Activated B cell treated with CpG ODN at 0.5 μM for 24 hours (primary cell): ENCODE measurements around the gene PAK4. TPM values are rescaled to one million over a fixed set of nuclear protein-coding genes. Genes with fewer than 3 reads are reported as not detected.

ENCODE experiments used
- ATAC-seq: fragments of 200-7000 bp; cut with Tn5 transposase; one replicate; pipeline ENCODE4 v1.10.0; 2021; ENCODE audit warnings: low read depth, mild to moderate bottlenecking, moderate library complexity
- CTCF ChIA-PET: fragments of 350-600 bp; sonication (Branson Sonifier 250); formaldehyde crosslinking; loops from one replicate; lab custom pipeline; 2021; ENCODE audit warnings: antibody characterized with exemption; lab: Charles Lee
- POLR2A ChIA-PET: fragments of 350-600 bp; sonication (Branson Sonifier 250); formaldehyde crosslinking; loops from one replicate; lab custom pipeline; 2021; ENCODE audit warnings: antibody characterized with exemption; lab: Charles Lee
- DNase-seq: peaks from one replicate; pipeline ENCODE4 v3.0.0; 2022
- H3K27ac Mint-ChIP-seq: one replicate; pipeline ENCODE4 v1.8.0; 2020; ENCODE audit warnings: mixed read lengths
- H3K27me3 Mint-ChIP-seq: one replicate; pipeline ENCODE4 v1.8.0; 2021; ENCODE audit warnings: mixed read lengths
- H3K36me3 Mint-ChIP-seq: one replicate; pipeline ENCODE4 v1.8.0; 2021; ENCODE audit warnings: low read depth, mixed read lengths
- H3K4me1 Mint-ChIP-seq: one replicate; pipeline ENCODE4 v1.8.0; 2021; ENCODE audit warnings: mixed read lengths
- H3K4me3 Mint-ChIP-seq: one replicate; pipeline ENCODE4 v1.8.0; 2020; ENCODE audit warnings: mild to moderate bottlenecking, mixed read lengths
- H3K9me3 Mint-ChIP-seq: one replicate; pipeline ENCODE4 v1.8.0; 2020; ENCODE audit warnings: mixed read lengths
- intact Hi-C: fragments of 100-400 bp; cut with micrococcal nuclease; formaldehyde crosslinking; loops from one replicate; pipeline ENCODE4 v1.15.1; 2024
- total RNA-seq: library from RNA; stranded (reverse); gene quantifications from 2 replicates; pipeline ENCODE4 v1.2.3, GENCODE V29; 2022
- TF ChIP-seq, protein P1 (sequence below): fragments of 200-600 bp; IDR thresholded peaks from one replicate; pipeline ENCODE4 v1.8.0; 2022; ENCODE audit warnings: antibody characterized with exemption, mild to moderate bottlenecking

PAK4 gene
- total RNA-seq, 1 donor from 2014 or later: 14.2 TPM

DNA sequence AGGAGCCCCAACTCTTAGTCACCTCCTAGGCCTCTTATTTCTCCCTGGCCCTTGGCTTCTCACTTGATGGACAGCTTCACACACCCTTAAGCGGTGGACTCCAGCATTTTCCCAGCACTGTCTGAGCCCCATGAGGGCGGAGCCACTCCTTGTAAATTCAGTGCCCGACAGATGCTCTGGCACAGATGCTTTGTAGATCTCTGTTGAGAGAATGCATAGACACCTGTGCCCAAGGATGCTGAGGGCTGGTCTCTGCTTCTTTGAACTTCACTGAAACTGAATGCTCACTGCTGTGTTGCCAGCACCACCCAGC lies 75.2 kb downstream of the PAK4 start:
- DNase-seq: no peak
- TF ChIP-seq, protein P1, sequence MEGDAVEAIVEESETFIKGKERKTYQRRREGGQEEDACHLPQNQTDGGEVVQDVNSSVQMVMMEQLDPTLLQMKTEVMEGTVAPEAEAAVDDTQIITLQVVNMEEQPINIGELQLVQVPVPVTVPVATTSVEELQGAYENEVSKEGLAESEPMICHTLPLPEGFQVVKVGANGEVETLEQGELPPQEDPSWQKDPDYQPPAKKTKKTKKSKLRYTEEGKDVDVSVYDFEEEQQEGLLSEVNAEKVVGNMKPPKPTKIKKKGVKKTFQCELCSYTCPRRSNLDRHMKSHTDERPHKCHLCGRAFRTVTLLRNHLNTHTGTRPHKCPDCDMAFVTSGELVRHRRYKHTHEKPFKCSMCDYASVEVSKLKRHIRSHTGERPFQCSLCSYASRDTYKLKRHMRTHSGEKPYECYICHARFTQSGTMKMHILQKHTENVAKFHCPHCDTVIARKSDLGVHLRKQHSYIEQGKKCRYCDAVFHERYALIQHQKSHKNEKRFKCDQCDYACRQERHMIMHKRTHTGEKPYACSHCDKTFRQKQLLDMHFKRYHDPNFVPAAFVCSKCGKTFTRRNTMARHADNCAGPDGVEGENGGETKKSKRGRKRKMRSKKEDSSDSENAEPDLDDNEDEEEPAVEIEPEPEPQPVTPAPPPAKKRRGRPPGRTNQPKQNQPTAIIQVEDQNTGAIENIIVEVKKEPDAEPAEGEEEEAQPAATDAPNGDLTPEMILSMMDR: no peak
- Mint-ChIP-seq H3K9me3 (no peaks in the 10 kb centered on the region), H3K4me3 (no peak overlapping the region), H3K27me3 (peaks cover 62% of the 10 kb centered on the region), H3K36me3 (no peaks in the 10 kb centered on the region), H3K27ac (no peak overlapping the region), H3K4me1 (peaks cover 9% of the 10 kb centered on the region)
- no peak for ATAC-seq
- ChIA-PET POLR2A (no interaction called here), CTCF (no interaction called here)
- intact Hi-C loops: no loop called here

DNA sequence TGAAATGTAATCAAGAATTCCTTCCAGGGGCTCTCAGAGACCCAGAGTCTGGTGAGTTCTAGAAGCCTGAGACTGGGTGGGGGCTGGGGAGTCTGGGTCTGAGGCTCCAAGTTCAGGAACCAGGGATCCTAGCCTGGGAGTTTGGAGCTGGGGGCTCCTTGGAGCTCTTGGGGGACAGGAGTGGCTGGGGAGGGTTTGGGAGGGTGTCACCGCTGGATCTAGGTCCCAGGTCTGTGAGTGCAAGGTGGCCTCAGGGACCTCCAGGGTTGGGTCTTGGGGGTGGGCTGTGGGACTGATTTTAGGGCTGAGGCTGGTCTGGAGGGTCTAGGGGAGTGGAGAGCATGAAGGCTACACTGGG lies 77.4 kb downstream of the PAK4 start:
- CTCF ChIA-PET: no interaction called here
- no peaks in the 10 kb centered on the region for H3K36me3 Mint-ChIP-seq
- DNase-seq: no peak
- no peak for ATAC-seq
- no peaks in the 10 kb centered on the region for H3K9me3 Mint-ChIP-seq
- TF ChIP-seq, protein P1: no peak
- H3K4me1 Mint-ChIP-seq: peaks cover 2% of the 10 kb centered on the region
- H3K27me3 Mint-ChIP-seq: peaks cover 52% of the 10 kb centered on the region
- intact Hi-C loops: no loop called here
- H3K27ac Mint-ChIP-seq: no peak overlapping the region
- H3K4me3 Mint-ChIP-seq: no peak overlapping the region
- POLR2A ChIA-PET: interaction anchor here (0.9 kb wide), 1 partner anchor 9 kb away, joined by 3 read pairs; no protein-coding TSS in a partner anchor

DNA sequence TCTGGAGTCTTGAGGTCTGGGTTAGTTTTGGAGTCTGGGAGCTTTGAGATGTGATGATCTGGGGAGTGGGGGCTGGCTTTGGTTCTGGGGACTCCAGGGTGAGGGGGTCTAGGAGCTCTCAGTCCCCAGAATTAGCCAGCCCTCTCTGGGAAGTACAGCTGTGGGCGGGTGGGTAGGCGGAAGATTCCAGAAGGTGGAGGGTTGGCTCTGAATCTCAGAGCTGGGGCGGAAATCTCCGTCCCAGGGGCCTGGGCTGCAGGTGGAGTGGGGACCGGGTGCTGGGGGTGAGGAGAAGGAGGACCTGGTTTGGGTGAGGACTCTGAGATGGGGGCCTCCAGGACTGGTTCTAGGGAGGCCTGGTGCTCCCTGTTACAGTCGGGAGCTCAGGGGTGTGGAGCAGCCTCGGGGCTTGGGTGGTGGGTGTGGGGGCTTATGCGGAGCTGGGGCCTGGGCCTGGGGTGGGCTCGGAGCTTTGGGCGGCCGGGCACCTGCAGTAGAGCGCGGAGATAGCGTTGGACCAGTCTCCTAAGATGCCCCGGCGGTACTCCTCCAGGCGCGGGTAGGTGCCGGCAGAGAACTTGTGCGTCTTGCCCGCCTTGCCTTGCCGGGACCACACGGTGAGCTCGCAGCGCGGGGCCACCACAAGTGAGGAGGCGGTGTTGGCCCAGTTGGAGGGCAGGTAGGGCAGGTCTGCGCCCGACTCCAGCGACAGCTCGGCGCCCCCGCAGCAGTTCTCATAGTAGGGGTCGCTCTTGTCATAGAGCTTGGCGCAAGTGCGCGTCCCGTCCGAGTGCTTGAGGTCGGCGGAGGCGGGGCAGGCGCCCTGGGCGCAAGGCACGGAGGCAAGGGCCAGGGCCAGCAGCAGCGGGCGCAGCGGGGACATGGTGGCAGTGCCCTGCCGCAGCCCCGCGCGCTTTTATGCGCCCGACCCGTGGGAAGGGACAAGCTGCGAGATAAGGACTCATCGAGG lies 78.1 kb downstream of the PAK4 start, which contains the start of gene SYCN:
SYCN (minus strand) TSS at position 892 of the 970 bp plus-strand sequence; CDS start at position 883, 9 bp downstream.
- H3K4me1 Mint-ChIP-seq: no peaks in the 10 kb centered on the region
- no peaks in the 10 kb centered on the region for H3K9me3 Mint-ChIP-seq
- no peaks in the 10 kb centered on the region for H3K36me3 Mint-ChIP-seq
- intact Hi-C loops: no loop called here
- no peak within 1 kb of the TSS for H3K4me3 Mint-ChIP-seq
- H3K27ac Mint-ChIP-seq: no peak within 1 kb of the TSS
- ChIA-PET CTCF (no interaction called here), POLR2A (interaction anchor here (0.9 kb wide), 1 partner anchor 9 kb away, joined by 3 read pairs; no protein-coding TSS in a partner anchor)
- peaks cover 47% of the 10 kb centered on the region for H3K27me3 Mint-ChIP-seq
- ATAC-seq: no peak
- TF ChIP-seq, protein P1: no peak
- DNase-seq: no peak

DNA sequence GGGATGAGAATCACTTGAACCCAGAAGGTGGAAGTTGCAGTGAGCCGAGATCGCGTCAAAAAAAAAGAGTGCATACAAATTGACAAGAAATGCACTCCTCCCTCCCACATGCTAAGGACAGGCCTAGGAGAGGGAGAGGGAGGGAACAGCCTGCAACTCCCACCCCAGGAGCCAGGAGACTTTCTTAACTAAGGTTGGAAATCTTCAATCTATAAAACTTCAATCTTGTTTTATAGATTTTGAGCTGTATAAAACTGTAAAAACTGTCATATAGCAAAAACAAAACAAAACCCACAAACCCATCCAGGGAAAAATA lies 79.8 kb downstream of the PAK4 start:
- no peaks in the 10 kb centered on the region for H3K9me3 Mint-ChIP-seq
- peaks cover 35% of the 10 kb centered on the region for H3K27me3 Mint-ChIP-seq
- DNase-seq (no peak), ATAC-seq (no peak)
- H3K4me1 Mint-ChIP-seq: no peaks in the 10 kb centered on the region
- POLR2A ChIA-PET: no interaction called here
- TF ChIP-seq, protein P1: no peak
- CTCF ChIA-PET: no interaction called here
- H3K27ac Mint-ChIP-seq: no peak overlapping the region
- H3K36me3 Mint-ChIP-seq: no peaks in the 10 kb centered on the region
- intact Hi-C loops: no loop called here
- H3K4me3 Mint-ChIP-seq: no peak overlapping the region

DNA sequence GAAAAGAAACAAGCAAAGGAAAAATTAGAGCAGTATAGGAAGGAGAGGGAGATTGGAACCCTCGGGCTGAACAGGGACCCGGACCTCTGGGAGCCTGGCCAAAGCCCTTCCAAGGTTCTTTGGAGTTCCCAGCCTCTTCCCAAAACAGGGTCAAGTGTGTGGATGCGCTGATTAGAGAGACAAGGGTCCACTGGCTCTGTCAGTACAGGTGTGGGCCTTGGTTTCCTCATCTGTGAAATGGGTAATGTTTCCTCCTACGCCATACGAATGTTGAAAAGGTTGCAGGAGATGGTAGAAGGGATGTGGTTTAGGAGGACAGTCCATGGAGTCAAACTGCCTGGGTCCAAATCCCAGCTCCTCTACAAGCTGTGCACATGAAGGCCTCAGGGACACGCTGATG lies 80.5 kb downstream of the PAK4 start:
- H3K36me3 Mint-ChIP-seq: no peaks in the 10 kb centered on the region
- ChIA-PET CTCF (no interaction called here), POLR2A (no interaction called here)
- no peak for DNase-seq
- no peak for ATAC-seq
- H3K4me3 Mint-ChIP-seq: no peak overlapping the region
- H3K9me3 Mint-ChIP-seq: no peaks in the 10 kb centered on the region
- H3K27me3 Mint-ChIP-seq: peaks cover 28% of the 10 kb centered on the region
- H3K27ac Mint-ChIP-seq: no peak overlapping the region
- no peaks in the 10 kb centered on the region for H3K4me1 Mint-ChIP-seq
- intact Hi-C loops: no loop called here
- TF ChIP-seq, protein P1: no peak
